A673 (cell line): ENCODE results near the gene MCM9.

Experiments used
- CTCF ChIP-seq: fragments of 300-800, 200-600 bp; sonication (generic); conservative IDR thresholded peaks from 2 replicates; pipeline ENCODE4 v1.5.1; 2017; ENCODE audit warnings: low read depth, mild to moderate bottlenecking, antibody characterized with exemption, low read length, moderate library complexity, mixed read lengths
- EZH2 ChIP-seq: fragments of 200-600 bp; sonication (generic); IDR thresholded peaks from 2 replicates; pipeline ENCODE4 v1.6.1; 2017; ENCODE audit warnings: borderline replicate concordance, low read depth, mild to moderate bottlenecking, mixed read lengths, antibody characterized with exemption, low read length; ENCODE audit not compliant: poor library complexity, severe bottlenecking

DNA sequence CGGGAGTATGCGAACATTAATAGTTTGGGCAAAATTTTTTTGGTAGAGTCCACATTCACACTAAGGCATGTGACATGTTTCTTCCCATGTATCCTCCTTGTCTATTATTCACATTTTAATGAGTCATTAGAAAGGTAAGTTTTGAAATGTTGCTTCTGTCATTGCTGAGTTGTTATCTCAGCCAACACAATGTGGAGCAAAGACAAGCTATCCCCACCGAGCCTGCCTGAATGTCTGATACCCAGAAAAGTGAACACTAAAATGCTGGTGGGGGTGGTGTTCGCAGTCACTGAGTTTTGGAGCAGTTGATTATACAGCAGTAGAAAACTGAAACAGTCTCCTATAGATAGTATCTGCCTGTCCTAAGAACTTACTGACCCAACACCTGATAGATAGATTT lies 109.3 kb downstream of the MCM9 start:
- TF ChIP-seq CTCF (no peak), EZH2 (no peak)
